H1 (cell line): Measurements from ENCODE around the gene LIPI. TPM values are rescaled to one million over a fixed set of nuclear protein-coding genes. Genes with fewer than 3 reads are reported as not detected.

Experiments used
- CTCF ChIA-PET: fragments of 300-600 bp; sonication (Branson Sonifier 250); formaldehyde crosslinking; loops from one replicate; lab custom pipeline; 2021; ENCODE audit not compliant: partially characterized antibody; lab: Charles Lee
- POLR2A ChIA-PET: fragments of 300-600 bp; sonication (Branson Sonifier 250); formaldehyde crosslinking; loops from one replicate; lab custom pipeline; 2021; ENCODE audit warnings: inconsistent platforms; ENCODE audit not compliant: partially characterized antibody; lab: Charles Lee
- DNase-seq, 2 experiments: peaks; one replicate each; pipeline versions ENCODE4 v3.0.0 to v3.0.0-alpha.2; 2010 to 2022; ENCODE audit warnings: low spot score in 2 of 2, low read depth in 1 of 2, mixed read lengths in 1 of 2
- FAIRE-seq: peaks from 2 replicates; lab custom pipeline; 2011; peaks lifted over from hg19 to GRCh38; lab: Jason Lieb, UNC
- H2AFZ ChIP-seq: 2 replicates; pipeline ENCODE4 v1.8.1; 2012; ENCODE audit warnings: low read length, inconsistent platforms
- H2AK5ac ChIP-seq: 2 replicates; pipeline ENCODE4 v1.6.1; 2013; ENCODE audit warnings: low read depth, low read length
- H2BK120ac ChIP-seq: replicated peaks from 2 replicates; pipeline ENCODE3; 2013; ENCODE audit warnings: low read depth, low read length, inconsistent platforms
- H2BK12ac ChIP-seq: 2 replicates; pipeline ENCODE4 v1.6.1; 2013; ENCODE audit warnings: low read depth, low read length
- H2BK15ac ChIP-seq: 2 replicates; pipeline ENCODE4 v1.6.1; 2013; ENCODE audit warnings: low read length
- H2BK20ac ChIP-seq: 2 replicates; pipeline ENCODE4 v1.6.1; 2013; ENCODE audit warnings: low read length
- H2BK5ac ChIP-seq: 2 replicates; pipeline ENCODE4 v1.6.1; 2013; ENCODE audit warnings: low read depth, low read length
- H3K14ac ChIP-seq: 2 replicates; pipeline ENCODE4 v1.6.1; 2013; ENCODE audit warnings: inconsistent platforms; ENCODE audit not compliant: insufficient read length
- H3K18ac ChIP-seq: 2 replicates; pipeline ENCODE4 v1.6.1; 2013; ENCODE audit warnings: low read length; ENCODE audit errors: extremely low read depth
- H3K23ac ChIP-seq: 2 replicates; pipeline ENCODE4 v1.6.1; 2013; ENCODE audit warnings: inconsistent platforms; ENCODE audit not compliant: insufficient read length
- H3K23me2 ChIP-seq: 2 replicates; pipeline ENCODE4 v1.6.1; 2013; ENCODE audit warnings: low read depth, low read length
- H3K27ac ChIP-seq: 2 replicates; pipeline ENCODE4 v1.6.1; 2011; ENCODE audit warnings: low read depth, low read length, inconsistent platforms
- H3K27me3 ChIP-seq, 4 experiments: replicated peaks in 1 of 4; 1 replicate in 1 of 4; 2 replicates in 3 of 4; pipeline versions ENCODE4 v1.6.1 to v1.8.1; 2011 to 2013; ENCODE audit warnings: low read length in 3 of 4, mild to moderate bottlenecking in 3 of 4, inconsistent platforms in 2 of 4, mixed read lengths in 2 of 4, moderate library complexity in 1 of 4; ENCODE audit not compliant: control insufficient read depth in 3 of 4, insufficient read depth in 3 of 4; ENCODE audit errors: extremely low read depth in 1 of 4
- H3K36me3 ChIP-seq, 4 experiments: 2 replicates each; pipeline versions ENCODE4 v1.6.1 to v1.8.1; 2011 to 2013; ENCODE audit warnings: mild to moderate bottlenecking in 4 of 4, low read length in 3 of 4, moderate library complexity in 2 of 4, control low read depth in 1 of 4, inconsistent platforms in 1 of 4; ENCODE audit not compliant: insufficient read depth in 4 of 4, control insufficient read depth in 2 of 4
- H3K4ac ChIP-seq: replicated peaks from 2 replicates; pipeline ENCODE3; 2013; ENCODE audit warnings: low read length, low read depth, mixed read lengths, inconsistent platforms; ENCODE audit not compliant: insufficient read length
- H3K4me1 ChIP-seq, 4 experiments: replicated peaks in 1 of 4; 1 replicate in 1 of 4; 2 replicates in 3 of 4; pipeline versions ENCODE4 v1.6.1 to v1.8.1; 2011 to 2013; ENCODE audit warnings: low read length in 3 of 4, inconsistent platforms in 2 of 4, mixed read lengths in 1 of 4; ENCODE audit not compliant: insufficient read depth in 4 of 4, control insufficient read depth in 3 of 4
- H3K4me2 ChIP-seq, 2 experiments: 2 replicates each; pipeline versions ENCODE4 v1.6.1 to v1.8.1; 2011 to 2013; ENCODE audit warnings: low read depth in 2 of 2, low read length in 2 of 2, control low read depth in 1 of 2, inconsistent platforms in 1 of 2, mild to moderate bottlenecking in 1 of 2; ENCODE audit not compliant: insufficient read depth in 1 of 2
- H3K4me3 ChIP-seq, 4 experiments: fragments of 200-600, 300-600 bp in 1 of 4; sonication (generic), shearing (Covaris generic), sonication (Bioruptor Twin) in 1 of 4; 2 replicates each; pipeline versions ENCODE4 v1.5.1 to v1.8.1; 2011 to 2016; ENCODE audit warnings: low read length in 4 of 4, low read depth in 3 of 4, control low read depth in 2 of 4, inconsistent platforms in 2 of 4, mild to moderate bottlenecking in 2 of 4, mixed read lengths in 1 of 4, moderate library complexity in 1 of 4; ENCODE audit not compliant: insufficient read depth in 2 of 4; ENCODE audit errors: extremely low read depth in 1 of 4
- H3K56ac ChIP-seq: replicated peaks from 2 replicates; pipeline ENCODE3; 2013; ENCODE audit warnings: low read depth, mild to moderate bottlenecking, mixed read lengths, low read length, inconsistent platforms; ENCODE audit not compliant: insufficient read length
- H3K79me1 ChIP-seq: 2 replicates; pipeline ENCODE4 v1.6.1; 2013; ENCODE audit warnings: low read depth, low read length, control low read depth
- H3K79me2 ChIP-seq, 2 experiments: 2 replicates each; pipeline versions ENCODE4 v1.6.1 to v1.8.1; 2012 to 2013; ENCODE audit warnings: low read length in 2 of 2, mild to moderate bottlenecking in 2 of 2, inconsistent platforms in 1 of 2; ENCODE audit not compliant: insufficient read depth in 2 of 2, control insufficient read depth in 1 of 2
- H3K9ac ChIP-seq, 4 experiments: replicated peaks in 1 of 4; 1 replicate in 1 of 4; 2 replicates in 3 of 4; pipeline versions ENCODE4 v1.6.1 to v1.8.1; 2011 to 2013; ENCODE audit warnings: low read depth in 3 of 4, low read length in 3 of 4, control low read depth in 2 of 4, mild to moderate bottlenecking in 2 of 4, moderate library complexity in 2 of 4, inconsistent platforms in 1 of 4; ENCODE audit errors: extremely low read depth in 1 of 4
- H3K9me3 ChIP-seq, 2 experiments: 2 replicates each; pipeline versions ENCODE4 v1.6.1 to v1.8.1; 2012 to 2013; ENCODE audit warnings: mild to moderate bottlenecking in 2 of 2, moderate library complexity in 2 of 2, control low read depth in 1 of 2, inconsistent platforms in 1 of 2, low read depth in 1 of 2, low read length in 1 of 2, mixed read lengths in 1 of 2; ENCODE audit not compliant: insufficient read depth in 2 of 2
- H4K20me1 ChIP-seq, 2 experiments: replicated peaks in 1 of 2; 2 replicates each; pipeline versions ENCODE3 to v1.8.1; 2011 to 2013; ENCODE audit warnings: inconsistent platforms in 2 of 2, low read length in 2 of 2, mild to moderate bottlenecking in 1 of 2; ENCODE audit not compliant: insufficient read depth in 2 of 2, control insufficient read depth in 1 of 2
- H4K5ac ChIP-seq: 2 replicates; pipeline ENCODE4 v1.6.1; 2013; ENCODE audit warnings: low read length, low read depth, mixed read lengths, inconsistent platforms; ENCODE audit not compliant: insufficient read length
- H4K8ac ChIP-seq: 2 replicates; pipeline ENCODE4 v1.8.0; 2013; ENCODE audit warnings: mild to moderate bottlenecking, moderate library complexity, low read length, inconsistent platforms; ENCODE audit not compliant: insufficient read depth; ENCODE audit errors: extremely low read depth
- H4K91ac ChIP-seq: replicated peaks from 2 replicates; pipeline ENCODE3; 2013; ENCODE audit warnings: low read length, mixed read lengths, inconsistent platforms; ENCODE audit not compliant: insufficient read length
- CHD1 ChIP-seq: IDR thresholded peaks from 2 replicates; pipeline ENCODE4 v1.6.1; 2012; ENCODE audit warnings: low read depth, low read length, improper control_type of control experiment
- CREB1 ChIP-seq: IDR thresholded peaks from 2 replicates; pipeline ENCODE4 v1.6.1; 2012; ENCODE audit warnings: inconsistent platforms
- CTBP2 ChIP-seq: IDR thresholded peaks from 2 replicates; pipeline ENCODE4 v1.7.0; 2011; ENCODE audit warnings: borderline replicate concordance, mild to moderate bottlenecking, moderate library complexity, mixed read lengths, low read length; ENCODE audit not compliant: insufficient read depth, insufficient read length
- GABPA ChIP-seq: IDR thresholded peaks from 2 replicates; pipeline ENCODE4 v1.6.1; 2011; ENCODE audit warnings: mild to moderate bottlenecking, low read length, moderate library complexity, borderline replicate concordance; ENCODE audit not compliant: insufficient read depth
- JUND ChIP-seq: IDR thresholded peaks from 2 replicates; pipeline ENCODE4 v1.6.1; 2011; ENCODE audit warnings: mild to moderate bottlenecking, improper control_type of control experiment, low read length
- SRF ChIP-seq: IDR thresholded peaks from 2 replicates; pipeline ENCODE4 v1.6.1; 2011; ENCODE audit warnings: mild to moderate bottlenecking, low read depth, low read length, moderate library complexity
- TBP ChIP-seq: IDR thresholded peaks from 2 replicates; pipeline ENCODE4 v1.6.1; 2011; ENCODE audit warnings: low read depth, low read length, improper control_type of control experiment
- YY1 ChIP-seq: IDR thresholded peaks from 2 replicates; pipeline ENCODE4 v1.6.1; 2011; ENCODE audit warnings: low read depth, mild to moderate bottlenecking, low read length
- WGBS, 2 experiments: shearing (Covaris generic) in 1 of 2; methylation state at CpG; one replicate each; pipeline versions ENCODE4 v1.1.6 to v1.1.7; 2013 to 2015; ENCODE audit warnings: low lambda C conversion rate in 2 of 2, mixed read lengths in 2 of 2, inconsistent platforms in 1 of 2, low coverage in 1 of 2, missing lambda C conversion rate in 1 of 2; ENCODE audit not compliant: insufficient replicate concordance in 2 of 2, insufficient coverage in 1 of 2, insufficient read length in 1 of 2; ENCODE audit errors: extremely low coverage in 1 of 2, missing lambda C conversion rate in 1 of 2; 5-methylcytosine and 5-hydroxymethylcytosine counted together
- polyA plus RNA-seq, 7 experiments: library from polyadenylated mRNA; depleted of rRNA in 3 of 7; stranded (reverse) in 5 of 7; unstranded in 2 of 7; fragments of >200 nt in 5 of 7; fragments of 200-250 nt in 2 of 7; gene quantifications; 1 replicate in 5 of 7; 2 replicates in 1 of 7; 4 replicates in 1 of 7; pipeline versions ENCODE4 v1.2.1 to v1.2.3, GENCODE V29; 2011 to 2013; ENCODE audit warnings: missing spikeins in 2 of 7, mixed read lengths in 2 of 7
- total RNA-seq: library from RNA; stranded (reverse); fragmentation: NEBNext Ultra II Directional; extraction: Animal tissue kit (Norgen Biotek cat#: 25700); gene quantifications from 2 replicates; pipeline ENCODE4 v1.2.1, GENCODE V29; 2021
- TF ChIP-seq, protein P1 (sequence below): IDR thresholded peaks from 2 replicates; pipeline ENCODE4 v1.6.1; 2012; ENCODE audit warnings: inconsistent platforms

Gene LIPI
- total and polyA plus RNA-seq, 2 of the 8 experiments (the other 6 are each of a cell fraction or from before 2014, with no cell fraction given), result not detected

DNA sequence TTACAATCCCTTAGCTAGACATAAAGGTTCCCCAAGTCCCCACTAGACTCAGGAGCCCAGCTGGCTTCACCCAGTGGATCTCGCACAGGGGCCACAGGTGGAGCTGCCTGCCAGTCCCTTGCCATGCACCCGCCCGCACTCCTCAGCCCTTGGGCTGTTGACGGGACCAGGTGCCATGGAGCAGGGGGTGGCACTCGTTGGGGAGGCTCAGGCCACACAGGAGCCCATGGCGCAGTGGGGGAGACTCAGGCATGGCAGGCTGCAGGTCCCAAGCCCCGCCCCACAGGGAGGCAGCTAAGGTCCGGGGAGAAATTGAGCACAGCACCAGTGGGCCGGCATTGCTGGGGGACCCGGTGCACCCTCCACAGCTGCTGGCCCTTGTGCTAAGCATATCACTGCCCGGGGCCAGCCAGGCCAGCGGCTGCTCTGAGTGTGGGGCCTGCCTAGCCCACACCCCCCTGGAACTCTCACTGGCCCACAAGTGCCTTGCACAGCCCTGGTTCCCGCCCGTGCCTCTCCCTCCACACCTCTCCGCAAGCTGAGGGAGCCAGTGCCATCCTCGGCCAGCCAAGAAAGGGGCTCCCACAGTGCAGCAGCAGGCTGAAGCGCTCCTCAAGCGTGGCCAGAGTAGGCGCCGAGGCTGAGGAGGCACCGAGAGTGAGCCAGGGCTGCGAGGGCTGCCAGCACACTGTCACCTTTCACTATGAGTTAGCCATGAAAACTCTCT lies 117.8 kb downstream of the LIPI start:
- no peak overlapping the region for H3K56ac ChIP-seq

More for the DNA sequence above, 117.8 kb downstream of the LIPI start:
- no peaks in the 10 kb centered on the region for H3K27me3 ChIP-seq
- peaks cover 4% of the 10 kb centered on the region; the same call in 1 of the 2 replicates for H3K23me2 ChIP-seq
- no peak overlapping the region for H3K4ac ChIP-seq
- TF ChIP-seq, protein P1, sequence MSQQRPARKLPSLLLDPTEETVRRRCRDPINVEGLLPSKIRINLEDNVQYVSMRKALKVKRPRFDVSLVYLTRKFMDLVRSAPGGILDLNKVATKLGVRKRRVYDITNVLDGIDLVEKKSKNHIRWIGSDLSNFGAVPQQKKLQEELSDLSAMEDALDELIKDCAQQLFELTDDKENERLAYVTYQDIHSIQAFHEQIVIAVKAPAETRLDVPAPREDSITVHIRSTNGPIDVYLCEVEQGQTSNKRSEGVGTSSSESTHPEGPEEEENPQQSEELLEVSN, result no peak
- TF ChIP-seq TBP (no peak), YY1 (no peak), CREB1 (no peak), CTBP2 (no peak), JUND (no peak), SRF (no peak), GABPA (no peak), CHD1 (no peak)
- H3K18ac ChIP-seq, result no peak overlapping the region
- no peak overlapping the region for H2AK5ac ChIP-seq
- H2AFZ ChIP-seq, result no peak overlapping the region
- peaks cover 0 to 2% of the 10 kb centered on the region in 2 experiments for H4K20me1 ChIP-seq
- H2BK20ac ChIP-seq, result no peak overlapping the region
- H2BK15ac ChIP-seq, result no peak overlapping the region
- no peaks in the 10 kb centered on the region for H3K79me1 ChIP-seq
- no peak for FAIRE-seq
- H3K4me2 ChIP-seq, result no peak overlapping the region
- H3K9me3 ChIP-seq, result no peaks in the 10 kb centered on the region
- no peak overlapping the region for H4K8ac ChIP-seq
- ChIA-PET CTCF (interaction anchor here (3.8 kb wide), 1 partner anchor 27 kb away, joined by 16 read pairs; no protein-coding TSS in a partner anchor), POLR2A (interaction anchor here (1.1 to 1.3 kb wide), 2 partner anchors 8 to 15 kb away, joined by 4 read pairs; no protein-coding TSS in a partner anchor)
- H3K23ac ChIP-seq, result no peak overlapping the region
- WGBS, 2 experiments, result 84% methylated on average over 14 of the region's 22 CpGs; no CpG with 5 or more reads in 1 of the 2 experiments
- no peak overlapping the region for H3K14ac ChIP-seq
- no peak overlapping the region for H4K91ac ChIP-seq
- no peaks in the 10 kb centered on the region for H3K79me2 ChIP-seq
- no peak overlapping the region for H4K5ac ChIP-seq
- no peak overlapping the region for H3K9ac ChIP-seq
- no peak overlapping the region for H3K4me3 ChIP-seq
- H2BK5ac ChIP-seq, result no peak overlapping the region
- no peak for DNase-seq
- no peak overlapping the region for H3K27ac ChIP-seq
- no peak overlapping the region for H2BK12ac ChIP-seq
- H3K4me1 ChIP-seq, result no peaks in the 10 kb centered on the region
- H3K36me3 ChIP-seq, result peaks cover 0 to 10% (median 2%) of the 10 kb centered on the region in 4 experiments; a peak in 2 of 8 replicates
- no peak overlapping the region for H2BK120ac ChIP-seq
